ENCODE data around the gene C16orf74. TPM values are rescaled to one million over a fixed set of nuclear protein-coding genes. Genes with fewer than 3 reads are reported as not detected.

Gene C16orf74
- total RNA-seq, 1 experiment from 2014 or later = 68.5 TPM

- intact Hi-C loops (cut with micrococcal nuclease) = no loop called here
- TF ChIP-seq CTCF (IDR thresholded peaks at IDR 0.05; ENCODE audit: unreplicated experiment) = no peak
- no peaks in the 10 kb centered on the region for H3K27me3 Mint-ChIP-seq (ENCODE audit: insufficient read depth, unreplicated experiment)
- no peaks in the 10 kb centered on the region for H3K9me3 Mint-ChIP-seq (ENCODE audit: unreplicated experiment)
- no TSS peak for BruUV-seq (replicated peaks)
- peaks cover 21% of the 10 kb centered on the region for H3K4me1 Mint-ChIP-seq (ENCODE audit: insufficient read depth, unreplicated experiment)
- H3K27ac Mint-ChIP-seq (ENCODE audit: low read depth, unreplicated experiment) = peak overlapping the region; percentile 60
- DNase-seq (ENCODE audit: unreplicated experiment) = peak; percentile 66
- ChIA-PET CTCF (interaction anchor here (0.6 to 1.5 kb wide), 3 partner anchors 19 to 1459 kb away, joined by 3 to 4 read pairs (median 3); no protein-coding TSS in a partner anchor), POLR2A (interaction anchor here (1.2 to 2.3 kb wide), 6 partner anchors 11 to 28 kb away, joined by 4 to 9 read pairs (median 6); no protein-coding TSS in a partner anchor)
- H3K4me3 Mint-ChIP-seq (ENCODE audit: unreplicated experiment) = no peak overlapping the region
- peaks cover 50% of the 10 kb centered on the region for H3K36me3 Mint-ChIP-seq (ENCODE audit: insufficient read depth, unreplicated experiment)
Observed at GRCh38 chr16:85777583-85778310, 26.9 kb upstream of the C16orf74 start.

GRCh38 chr16:85774811-85775210 is 23.9 kb upstream of the C16orf74 start:
- Mint-ChIP-seq H3K27me3 (ENCODE audit: insufficient read depth, unreplicated experiment) (no peaks in the 10 kb centered on the region), H3K27ac (ENCODE audit: low read depth, unreplicated experiment) (no peak overlapping the region), H3K36me3 (ENCODE audit: insufficient read depth, unreplicated experiment) (peaks cover 36% of the 10 kb centered on the region), H3K9me3 (ENCODE audit: unreplicated experiment) (no peaks in the 10 kb centered on the region), H3K4me3 (ENCODE audit: unreplicated experiment) (no peak overlapping the region), H3K4me1 (ENCODE audit: insufficient read depth, unreplicated experiment) (peaks cover 11% of the 10 kb centered on the region)
- intact Hi-C loops (cut with micrococcal nuclease) = no loop called here
- POLR2A ChIA-PET = interaction anchor here (0.6 kb wide), 1 partner anchor 28 kb away, joined by 3 read pairs; no protein-coding TSS in a partner anchor
- no peak for DNase-seq (ENCODE audit: unreplicated experiment)
- TF ChIP-seq CTCF (IDR thresholded peaks at IDR 0.05; ENCODE audit: unreplicated experiment) = no peak
- no TSS peak for BruUV-seq (replicated peaks)
- CTCF ChIA-PET = interaction anchor here (0.9 kb wide), 1 partner anchor 21 kb away, joined by 3 read pairs; no protein-coding TSS in a partner anchor

GRCh38 chr16:85774136-85774535 is 23.2 kb upstream of the C16orf74 start:
- ChIA-PET POLR2A (interaction anchor here (0.6 kb wide), 1 partner anchor 27 kb away, joined by 3 read pairs; no protein-coding TSS in a partner anchor), CTCF (interaction anchor here (0.6 kb wide), 1 partner anchor 353 kb away, joined by 3 read pairs; no protein-coding TSS in a partner anchor)
- Mint-ChIP-seq H3K4me3 (ENCODE audit: unreplicated experiment) (no peak overlapping the region), H3K27me3 (ENCODE audit: insufficient read depth, unreplicated experiment) (no peaks in the 10 kb centered on the region), H3K36me3 (ENCODE audit: insufficient read depth, unreplicated experiment) (peaks cover 30% of the 10 kb centered on the region), H3K4me1 (ENCODE audit: insufficient read depth, unreplicated experiment) (peaks cover 11% of the 10 kb centered on the region), H3K9me3 (ENCODE audit: unreplicated experiment) (no peaks in the 10 kb centered on the region), H3K27ac (ENCODE audit: low read depth, unreplicated experiment) (no peak overlapping the region)
- no peak for TF ChIP-seq CTCF (IDR thresholded peaks at IDR 0.05; ENCODE audit: unreplicated experiment)
- BruUV-seq (replicated peaks) = no TSS peak
- intact Hi-C loops (cut with micrococcal nuclease) = no loop called here
- no peak for DNase-seq (ENCODE audit: unreplicated experiment)

GRCh38 chr16:85773044-85773443 is 22.1 kb upstream of the C16orf74 start:
- Mint-ChIP-seq H3K27ac (ENCODE audit: low read depth, unreplicated experiment) (no peak overlapping the region), H3K36me3 (ENCODE audit: insufficient read depth, unreplicated experiment) (peaks cover 19% of the 10 kb centered on the region), H3K4me3 (ENCODE audit: unreplicated experiment) (no peak overlapping the region), H3K27me3 (ENCODE audit: insufficient read depth, unreplicated experiment) (no peaks in the 10 kb centered on the region), H3K4me1 (ENCODE audit: insufficient read depth, unreplicated experiment) (peaks cover 10% of the 10 kb centered on the region), H3K9me3 (ENCODE audit: unreplicated experiment) (no peaks in the 10 kb centered on the region)
- DNase-seq (ENCODE audit: unreplicated experiment) = no peak
- intact Hi-C loops (cut with micrococcal nuclease) = no loop called here
- POLR2A ChIA-PET = interaction anchor here (0.6 kb wide), 1 partner anchor 34 kb away, joined by 3 read pairs; no protein-coding TSS in a partner anchor
- BruUV-seq (replicated peaks) = no TSS peak
- CTCF ChIA-PET = no interaction called here
- TF ChIP-seq CTCF (IDR thresholded peaks at IDR 0.05; ENCODE audit: unreplicated experiment) = no peak
